GM19397 (cell line): ENCODE results near the gene ITGB6.

ENCODE experiments used
- ATAC-seq: cut with Tn5 transposase; IDR thresholded peaks from one replicate; pipeline ENCODE4 v1.9.1; 2021; ENCODE audit warnings: mild to moderate bottlenecking, moderate library complexity; ENCODE audit not compliant: unreplicated experiment

ITGB6 gene

DNA sequence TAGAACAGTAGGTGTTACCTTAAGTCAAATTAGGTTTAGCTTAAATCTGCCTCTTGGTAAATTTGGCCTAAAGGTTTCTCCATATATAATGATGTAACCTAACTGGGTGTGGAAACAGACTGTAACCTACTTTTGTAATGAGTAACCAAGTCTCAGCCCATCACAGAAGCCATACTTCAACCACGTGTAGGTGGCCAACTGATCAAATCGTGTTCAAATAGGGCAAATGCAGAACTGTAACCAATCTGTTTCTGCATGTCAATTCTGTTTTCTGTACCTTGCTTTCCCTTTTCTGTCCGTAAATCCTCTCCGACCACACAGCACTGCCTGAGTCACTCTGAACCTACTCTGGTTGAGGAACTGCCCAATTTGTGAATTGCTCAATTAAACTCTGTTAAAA is 103.7 kb downstream of the ITGB6 start:
- no peak for ATAC-seq

DNA sequence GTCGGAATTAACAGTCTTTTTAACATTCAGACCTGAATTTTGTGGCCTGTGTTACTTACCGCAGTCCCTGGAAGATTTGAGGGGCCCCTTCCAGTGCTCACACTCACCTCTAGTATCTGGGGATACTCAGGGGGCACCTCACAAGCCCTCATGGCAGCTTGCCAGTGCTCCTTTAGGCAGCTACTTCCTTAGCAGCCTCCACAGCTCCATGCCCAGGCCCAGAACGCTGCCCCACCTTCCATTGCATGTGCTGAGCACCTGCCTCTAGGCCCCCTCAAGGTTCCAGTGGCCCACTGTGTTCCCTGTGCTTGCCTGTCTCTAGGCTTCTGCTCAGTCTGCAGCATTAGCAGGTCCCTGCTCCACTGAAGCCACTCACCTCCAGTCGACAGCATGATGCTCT is 107.6 kb downstream of the ITGB6 start:
- no peak for ATAC-seq

DNA sequence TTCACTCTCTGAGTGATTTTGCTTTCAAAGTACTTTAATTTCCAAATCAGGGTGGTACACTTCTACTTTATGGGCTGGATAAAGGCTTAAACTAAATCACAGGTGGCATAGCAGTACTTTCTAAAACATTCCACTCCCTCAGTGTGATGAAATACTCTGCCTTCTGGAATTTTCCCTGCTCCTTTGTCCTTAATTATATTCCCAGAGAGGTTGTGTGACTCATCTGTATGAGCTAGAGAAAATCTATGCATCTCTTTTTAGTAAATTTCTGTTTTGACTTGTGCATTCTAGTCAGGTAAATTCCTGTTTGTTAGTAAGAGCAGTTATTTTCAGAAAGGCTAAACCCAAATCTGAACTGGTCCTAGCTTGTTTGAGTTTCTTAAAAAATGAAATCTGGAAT is 108.7 kb downstream of the ITGB6 start:
- no peak for ATAC-seq

DNA sequence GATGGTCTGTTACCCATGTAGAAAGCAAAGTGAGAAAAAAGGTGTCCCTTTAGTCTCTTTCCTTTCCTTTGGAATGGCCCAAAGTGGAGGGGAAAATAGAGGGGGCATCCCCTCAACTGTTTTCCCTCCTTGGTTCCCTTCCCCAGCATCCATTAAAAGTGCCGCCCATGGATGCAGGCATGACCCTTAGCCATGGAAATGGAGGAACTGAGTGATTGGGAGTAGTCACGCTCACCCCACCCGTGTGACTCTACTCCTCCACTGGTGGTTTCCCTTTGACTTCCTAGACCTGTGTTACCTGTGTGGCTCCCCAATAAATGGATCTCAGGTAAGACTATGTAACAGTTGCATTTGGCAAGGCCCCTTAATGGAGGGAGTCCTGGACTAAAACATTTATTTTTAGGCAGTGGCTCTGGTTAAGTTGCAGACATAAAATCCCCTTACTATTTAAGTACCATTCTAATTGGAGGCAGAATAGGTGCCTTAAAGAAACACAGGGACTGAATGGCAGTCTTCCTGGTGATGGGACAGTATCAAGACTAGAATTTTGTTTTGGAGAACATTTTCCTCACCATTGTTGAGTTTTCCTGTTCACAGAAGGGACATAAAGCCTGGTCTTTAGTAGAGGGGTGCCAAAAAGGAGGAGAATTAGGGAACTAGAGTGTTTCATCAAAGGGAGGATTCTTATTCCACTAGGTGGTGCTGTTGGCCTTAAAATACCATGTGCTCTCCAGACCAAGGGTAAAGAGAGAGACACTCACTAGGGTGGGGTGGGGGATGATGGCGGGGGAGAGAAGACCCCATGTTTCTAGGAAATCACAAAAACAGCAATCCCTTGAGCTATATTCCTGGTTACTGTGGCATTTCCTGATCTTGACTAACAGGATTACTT is 112.0 kb downstream of the ITGB6 start:
- ATAC-seq, result no peak

DNA sequence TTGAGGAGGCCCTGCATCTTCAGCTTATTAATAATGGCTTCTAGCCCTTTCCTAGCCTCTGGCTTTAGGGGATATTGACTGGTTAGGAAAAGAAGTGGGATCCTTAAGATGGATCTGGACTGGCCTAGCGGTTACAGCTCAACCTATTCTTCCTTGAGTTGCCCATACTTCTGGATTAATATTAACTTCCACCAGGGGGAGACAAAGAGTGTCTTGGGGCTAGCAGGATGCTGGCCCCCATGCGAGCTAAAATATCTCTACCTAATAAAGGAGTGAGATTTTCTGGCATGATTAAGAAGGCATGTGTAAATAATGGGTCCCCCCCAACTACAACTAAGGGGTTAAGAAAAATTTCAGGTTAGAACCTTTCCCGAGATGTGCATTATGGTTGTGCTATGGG is 114.4 kb downstream of the ITGB6 start:
- ATAC-seq, result no peak

DNA sequence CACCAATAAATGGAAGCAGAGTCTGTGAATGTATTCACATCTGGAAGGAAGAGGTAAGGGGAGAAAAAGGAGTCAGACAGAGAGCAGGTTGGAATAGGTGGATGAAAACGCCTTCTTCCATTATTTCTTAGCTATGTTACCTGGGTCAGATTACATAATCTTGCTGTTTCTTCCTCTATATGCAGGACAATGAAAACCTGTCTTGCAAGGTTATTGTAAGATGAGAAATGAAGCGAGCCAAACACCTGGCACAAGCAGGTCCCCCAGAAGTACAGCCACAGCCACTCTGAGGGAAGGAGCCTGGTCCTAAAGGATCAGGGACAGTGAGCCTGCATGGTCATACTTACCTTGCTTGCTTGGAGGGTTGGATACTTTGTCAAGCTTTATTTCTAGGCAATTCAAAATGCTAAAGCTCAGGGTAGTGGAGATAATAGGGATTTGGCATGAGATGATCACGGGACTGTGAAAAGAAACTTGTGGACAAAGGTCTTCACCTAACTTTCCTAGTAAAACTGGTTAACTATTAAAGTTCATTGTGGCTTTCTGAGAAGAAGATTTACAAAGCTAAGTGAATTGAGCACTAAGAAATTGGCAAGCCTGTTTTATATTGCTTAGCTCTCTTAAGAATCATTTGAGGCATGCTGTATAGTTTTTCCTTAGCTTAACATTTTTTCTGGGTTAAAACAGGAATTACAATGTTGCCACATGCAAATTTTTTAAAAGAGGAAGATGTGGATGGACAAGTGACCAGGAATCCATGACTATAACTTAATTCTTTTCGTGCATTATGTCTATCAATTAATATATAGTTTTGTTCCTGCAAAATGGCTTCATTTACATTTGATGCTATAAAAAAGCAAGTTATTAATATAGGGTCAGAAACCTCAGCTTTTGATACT is 121.9 kb downstream of the ITGB6 start:
- ATAC-seq, result no peak

DNA sequence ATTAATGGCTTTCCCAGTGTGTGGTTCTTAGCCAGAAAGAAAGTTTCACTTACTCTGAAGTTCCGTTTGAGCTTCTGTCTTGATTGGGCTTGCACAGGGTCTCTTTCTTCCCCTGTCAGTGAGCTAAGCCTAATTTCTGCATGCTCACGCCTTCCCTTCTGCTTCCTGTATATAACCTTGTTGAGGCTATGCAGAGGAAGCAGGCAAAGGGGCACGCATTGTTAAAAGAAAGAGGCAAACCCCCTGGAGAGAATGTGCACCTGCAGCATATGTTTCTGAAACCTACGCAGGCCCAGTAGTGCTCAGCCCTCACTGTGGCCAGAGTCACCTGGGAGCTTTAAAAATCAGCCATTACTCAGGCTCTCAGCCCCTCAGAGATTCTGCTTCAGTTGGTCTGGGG is 123.2 kb downstream of the ITGB6 start:
- ATAC-seq, result no peak

DNA sequence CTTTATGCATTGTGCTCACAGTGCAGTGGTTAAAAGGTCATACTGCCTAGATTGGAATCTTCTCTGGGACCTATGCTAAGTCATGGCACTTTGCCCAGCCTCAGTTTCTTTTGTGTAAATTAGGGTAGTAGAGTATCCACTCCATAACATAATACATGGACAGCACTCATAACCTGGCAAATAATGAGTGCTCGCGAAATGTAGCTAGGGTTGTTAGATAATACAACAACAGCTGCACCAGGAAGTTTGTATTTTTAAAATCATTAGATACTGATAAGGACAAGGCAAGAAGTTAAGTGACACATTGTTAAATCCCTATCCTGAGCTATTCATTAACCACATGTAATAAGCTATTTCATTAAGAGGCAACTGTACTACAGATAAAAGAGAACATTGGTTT is 123.8 kb downstream of the ITGB6 start:
- no peak for ATAC-seq

DNA sequence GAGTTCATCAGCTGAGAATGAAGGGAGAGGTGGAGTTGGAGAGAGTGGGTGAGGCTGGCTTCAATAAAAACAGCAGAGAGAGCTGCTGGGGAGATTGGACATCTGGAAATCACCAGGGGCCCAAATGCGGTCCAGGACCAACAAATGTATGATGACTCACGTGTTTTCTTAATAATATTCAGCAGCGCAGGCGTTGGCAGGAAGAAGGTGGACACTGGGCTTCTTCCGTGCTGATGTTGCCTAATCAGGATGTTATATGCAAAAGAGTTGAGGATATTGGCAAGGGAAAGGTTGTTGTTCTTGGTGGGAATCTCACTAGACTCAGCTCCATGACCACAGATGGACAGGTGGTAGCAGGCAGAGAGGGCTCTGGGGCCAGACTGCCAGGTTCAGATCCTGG is 124.9 kb downstream of the ITGB6 start:
- no peak for ATAC-seq

DNA sequence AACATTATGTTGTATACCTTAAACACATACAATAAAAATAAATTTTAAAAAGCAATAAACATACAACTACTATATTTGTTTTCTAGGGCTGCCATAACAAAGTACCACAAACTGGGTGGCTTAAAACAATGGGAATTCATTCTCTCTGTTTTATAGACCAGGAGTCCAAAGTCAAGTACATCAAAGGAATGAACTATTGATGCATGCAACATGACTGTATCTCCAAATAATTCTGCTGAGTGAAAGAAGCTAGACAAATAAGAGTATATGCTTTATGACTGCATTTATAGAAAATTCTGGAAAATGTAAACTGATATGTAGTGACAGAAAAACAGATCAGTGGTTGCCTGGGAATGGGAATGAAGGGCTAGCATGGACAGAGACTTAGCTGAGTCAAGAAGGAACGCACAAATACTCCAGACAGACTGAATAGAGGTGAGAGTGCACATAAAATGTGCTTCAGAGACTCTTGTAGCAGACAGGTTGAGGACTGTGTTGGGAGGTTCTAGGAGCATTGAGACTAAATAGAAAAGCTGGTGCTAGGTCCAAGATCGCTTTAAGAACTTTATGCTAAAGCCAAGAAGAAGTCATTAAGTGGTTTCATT is 126.7 kb downstream of the ITGB6 start:
- no peak for ATAC-seq

DNA sequence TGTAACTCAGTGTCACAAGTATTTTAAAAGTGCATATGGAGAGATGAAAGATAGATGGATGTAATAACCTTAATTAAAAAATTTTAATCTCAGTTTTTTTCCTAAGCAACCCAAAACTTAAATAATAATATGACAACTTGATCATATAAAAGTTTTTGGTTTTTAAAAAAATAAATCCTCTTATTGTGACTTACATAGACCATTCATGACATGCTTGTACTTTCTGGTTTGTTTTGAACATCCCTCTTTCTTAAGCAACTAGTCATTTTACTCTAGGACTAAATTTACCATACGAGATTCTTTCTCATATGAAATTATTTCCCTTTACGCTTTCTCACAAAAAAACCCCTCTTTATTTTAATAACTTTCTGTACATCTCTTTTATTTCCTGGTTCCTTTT is 131.2 kb downstream of the ITGB6 start:
- no peak for ATAC-seq

DNA sequence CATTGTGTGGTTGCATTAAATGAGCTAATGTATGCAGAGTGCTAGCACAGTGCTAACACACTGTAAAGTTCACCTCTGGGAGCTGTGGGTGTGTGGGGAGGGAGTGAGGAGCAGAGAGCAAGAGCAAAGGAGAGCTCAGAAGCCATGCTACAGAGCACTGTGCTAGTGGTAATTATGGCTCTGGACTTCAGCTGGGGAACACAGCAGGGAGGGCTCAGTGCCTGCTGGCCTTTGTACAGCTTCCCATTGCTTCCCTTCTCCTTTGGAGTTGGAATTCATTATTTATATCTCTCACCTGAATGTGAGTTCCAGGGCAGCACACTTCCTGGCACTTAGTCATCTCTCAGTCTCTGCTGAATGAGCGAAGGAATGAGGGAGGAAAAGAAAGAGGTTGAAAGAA is 135.2 kb downstream of the ITGB6 start:
- no peak for ATAC-seq

DNA sequence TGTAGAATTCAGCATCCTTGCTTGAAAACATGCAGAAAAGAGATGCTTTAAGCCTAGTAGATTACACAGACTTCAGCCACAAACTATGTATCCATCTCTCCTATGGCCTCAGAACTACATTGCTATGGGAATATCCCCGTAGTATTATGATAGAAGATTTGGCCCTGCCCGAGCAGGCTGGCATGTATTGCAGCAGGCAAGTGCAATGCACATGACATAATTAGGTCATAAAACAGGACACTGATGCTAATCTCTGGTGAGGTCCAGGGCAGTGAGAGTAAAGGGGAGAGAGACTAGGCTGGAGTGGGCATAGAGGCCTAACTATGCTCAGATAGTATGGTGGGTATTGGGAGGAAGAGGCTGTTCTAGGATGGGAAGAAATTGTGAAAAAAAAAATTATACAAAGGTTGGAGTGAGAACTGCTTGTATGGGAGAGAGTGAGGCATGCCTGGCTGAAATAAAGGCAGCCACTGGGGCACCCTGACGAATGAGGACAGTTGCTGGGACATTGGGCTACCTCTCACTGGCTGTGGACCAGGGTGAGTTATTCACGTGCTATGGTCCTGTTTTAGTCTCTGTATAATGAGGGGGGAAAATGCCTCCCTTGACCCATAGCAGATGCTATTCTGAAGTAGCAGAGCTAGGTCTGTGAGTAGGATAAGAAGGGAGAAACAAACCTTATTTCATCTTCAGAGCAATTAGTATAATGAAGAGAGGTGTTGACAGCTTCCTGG is 136.0 kb downstream of the ITGB6 start:
- ATAC-seq, result no peak

DNA sequence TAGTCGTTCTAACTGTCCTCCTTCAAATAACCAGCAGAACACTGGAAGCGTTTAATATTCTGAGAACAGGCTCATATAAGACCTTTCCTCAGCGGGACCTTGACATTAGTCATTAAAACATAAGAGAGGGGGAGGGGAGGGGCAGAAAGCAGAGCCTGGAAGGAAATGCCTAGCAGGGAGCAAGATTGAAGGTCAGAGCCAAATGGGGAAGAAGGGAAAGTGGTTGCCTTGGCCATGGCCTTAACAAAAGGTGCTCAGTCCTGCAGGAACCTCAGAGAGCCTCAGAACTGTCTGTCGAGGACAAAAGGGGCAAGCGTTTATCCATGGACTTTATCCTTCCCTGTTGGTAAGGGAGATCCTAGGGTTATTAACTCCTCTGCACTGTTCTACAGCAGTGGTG is 136.8 kb downstream of the ITGB6 start:
- ATAC-seq, result no peak

DNA sequence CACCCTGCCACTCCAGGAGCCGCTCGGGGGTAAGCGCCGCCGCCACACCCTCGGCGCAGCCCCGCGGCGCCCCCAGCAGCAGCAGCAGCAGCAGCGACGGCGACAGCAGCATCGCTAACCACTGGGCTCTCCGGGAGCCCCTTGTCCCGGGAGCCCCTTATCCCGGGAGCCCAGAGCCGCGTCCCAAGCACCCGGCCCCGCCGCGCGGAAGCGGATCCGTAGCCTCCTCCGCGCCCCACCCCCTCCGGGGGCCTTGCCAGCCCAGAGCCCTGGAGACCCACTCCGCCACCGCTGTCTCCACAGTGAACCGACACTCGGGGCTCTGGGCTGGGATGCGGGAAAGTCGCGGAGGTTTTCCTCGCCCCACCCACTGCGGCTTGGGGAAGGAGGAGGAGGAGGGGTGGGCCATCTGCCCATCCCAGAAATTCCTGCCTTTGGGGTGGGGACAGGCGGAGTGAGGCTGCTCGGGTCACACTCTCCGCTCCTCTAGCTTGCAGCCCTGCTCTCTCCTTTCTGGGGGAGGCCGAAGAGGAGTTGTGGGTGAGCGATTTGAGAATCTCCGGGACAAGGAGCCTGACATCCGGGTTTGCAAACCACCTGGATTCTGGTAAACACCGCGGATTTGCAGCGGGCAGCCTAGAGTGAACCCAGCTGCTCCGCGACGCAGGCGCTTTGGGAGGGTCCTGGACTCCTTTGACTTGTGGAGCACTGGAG is 137.6 kb downstream of the ITGB6 start, which contains the start of gene PLA2R1:
Gene PLA2R1, minus strand, starts transcription at position 324 of the 714 bp plus-strand sequence. Its CDS starts 212 bp downstream, at position 112.
- ATAC-seq, result no peak

DNA sequence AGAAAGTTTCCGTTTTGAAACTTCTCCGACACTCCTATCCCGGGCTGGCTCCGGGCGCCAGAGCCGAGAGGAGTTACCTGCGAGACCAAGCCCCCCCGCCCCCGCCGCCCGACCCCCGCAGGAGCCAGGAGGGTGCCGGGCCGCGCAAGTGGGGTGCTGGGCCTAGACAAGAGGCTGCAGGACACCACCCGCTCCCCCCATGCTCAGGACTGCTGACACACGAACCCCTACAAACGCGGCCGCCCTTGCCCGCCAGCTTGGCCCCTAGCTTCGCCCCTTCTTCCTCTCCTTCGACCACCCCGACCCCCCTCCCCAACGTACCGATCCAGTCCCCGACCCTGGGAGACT is 138.2 kb downstream of the ITGB6 start:
- no peak for ATAC-seq

DNA sequence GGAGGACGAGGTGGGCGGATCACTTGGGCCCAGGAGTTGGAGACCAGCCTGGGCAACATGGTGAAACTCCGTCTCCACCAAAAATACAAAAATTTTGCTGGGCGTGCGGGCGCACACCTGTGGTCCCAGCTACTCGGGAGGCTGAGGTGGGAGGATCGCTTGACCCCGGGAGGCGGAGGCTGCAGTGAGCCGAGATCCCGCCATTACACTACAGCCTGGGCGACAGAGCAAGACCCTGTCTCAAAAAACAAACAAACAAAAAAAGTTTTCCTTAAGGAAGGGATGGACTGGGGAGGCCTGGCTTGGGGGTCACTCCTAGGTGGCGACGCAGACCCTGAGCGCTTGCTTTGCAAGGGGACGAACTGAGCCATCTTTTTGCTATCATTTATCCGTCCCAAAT is 138.5 kb downstream of the ITGB6 start:
- no peak for ATAC-seq

DNA sequence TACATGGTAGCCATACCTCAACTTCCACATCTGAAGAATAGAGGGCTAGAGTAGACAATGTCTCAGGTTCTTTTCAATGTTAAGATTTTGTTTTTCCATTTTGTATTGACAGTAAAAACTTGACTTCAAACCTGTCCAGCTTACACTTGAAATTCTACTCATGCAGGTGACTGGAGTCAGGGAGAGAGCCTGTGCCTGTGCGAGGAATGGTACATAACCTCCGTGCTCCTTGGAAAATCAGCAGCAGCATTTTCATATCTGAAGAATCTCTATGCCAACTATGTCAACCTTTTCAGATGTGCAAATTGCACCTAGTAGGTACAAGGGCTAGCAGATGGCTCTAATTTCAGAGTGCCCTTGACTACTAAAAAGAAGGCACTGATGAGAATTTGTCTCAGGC is 139.8 kb downstream of the ITGB6 start:
- no peak for ATAC-seq

DNA sequence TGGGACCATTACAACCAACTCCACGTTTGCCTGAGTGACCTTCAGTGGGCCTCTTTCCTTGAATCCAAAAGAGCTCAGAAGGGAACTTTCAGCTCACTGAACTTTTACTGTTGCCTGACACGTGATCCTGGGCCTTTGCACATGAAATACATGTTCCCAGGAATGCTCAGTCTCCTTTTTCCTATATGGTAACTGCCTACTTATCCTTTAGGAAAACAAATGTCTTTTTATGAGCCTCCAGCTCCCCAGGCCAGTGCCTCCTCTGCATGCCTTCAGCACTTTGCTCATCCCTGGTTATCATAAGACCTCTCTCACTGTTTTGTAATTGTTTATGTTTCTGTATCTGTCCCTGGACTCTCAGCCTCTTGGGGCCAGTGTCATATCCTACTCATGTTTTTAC is 142.7 kb downstream of the ITGB6 start:
- no peak for ATAC-seq

DNA sequence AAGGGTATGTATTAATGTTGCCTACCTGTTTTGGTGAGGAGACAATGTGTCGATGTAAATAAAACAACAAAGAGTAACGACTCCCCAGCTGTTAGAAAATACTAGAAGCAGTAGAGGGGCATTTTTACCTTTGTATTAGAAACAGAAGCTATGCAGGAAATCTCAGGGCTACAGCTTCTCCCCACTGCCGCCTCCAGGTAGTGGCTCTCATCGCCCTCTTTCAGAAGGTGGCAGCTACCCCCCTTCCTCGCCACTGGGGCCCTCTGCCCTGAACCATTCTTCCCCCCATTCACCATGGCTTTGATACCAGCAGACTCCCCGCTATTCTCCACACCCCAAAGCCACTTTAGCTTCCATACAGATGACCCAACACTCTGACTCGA is 144.4 kb downstream of the ITGB6 start:
- ATAC-seq, result no peak
